Retina (tissue), 1 donor: ENCODE measurements around the gene RASSF1.
A peak's percentile ranks its signal among the peaks of the same experiment; 100 is the strongest.

Experiments
- DNase-seq: peaks from one replicate; pipeline ENCODE4 v3.0.0-alpha.2; 2016

Gene RASSF1

GRCh38 chr3:50365080-50365841 lies 24.6 kb upstream of the RASSF1 start:
- peak; percentile 81 for DNase-seq

- DNase-seq: peak; percentile 75
These were observed 24.0 kb upstream of the RASSF1 start for GRCh38 chr3:50364573-50365079.

- DNase-seq: no peak
These were observed 19.1 kb upstream of the RASSF1 start for GRCh38 chr3:50359760-50360110.

DNA sequence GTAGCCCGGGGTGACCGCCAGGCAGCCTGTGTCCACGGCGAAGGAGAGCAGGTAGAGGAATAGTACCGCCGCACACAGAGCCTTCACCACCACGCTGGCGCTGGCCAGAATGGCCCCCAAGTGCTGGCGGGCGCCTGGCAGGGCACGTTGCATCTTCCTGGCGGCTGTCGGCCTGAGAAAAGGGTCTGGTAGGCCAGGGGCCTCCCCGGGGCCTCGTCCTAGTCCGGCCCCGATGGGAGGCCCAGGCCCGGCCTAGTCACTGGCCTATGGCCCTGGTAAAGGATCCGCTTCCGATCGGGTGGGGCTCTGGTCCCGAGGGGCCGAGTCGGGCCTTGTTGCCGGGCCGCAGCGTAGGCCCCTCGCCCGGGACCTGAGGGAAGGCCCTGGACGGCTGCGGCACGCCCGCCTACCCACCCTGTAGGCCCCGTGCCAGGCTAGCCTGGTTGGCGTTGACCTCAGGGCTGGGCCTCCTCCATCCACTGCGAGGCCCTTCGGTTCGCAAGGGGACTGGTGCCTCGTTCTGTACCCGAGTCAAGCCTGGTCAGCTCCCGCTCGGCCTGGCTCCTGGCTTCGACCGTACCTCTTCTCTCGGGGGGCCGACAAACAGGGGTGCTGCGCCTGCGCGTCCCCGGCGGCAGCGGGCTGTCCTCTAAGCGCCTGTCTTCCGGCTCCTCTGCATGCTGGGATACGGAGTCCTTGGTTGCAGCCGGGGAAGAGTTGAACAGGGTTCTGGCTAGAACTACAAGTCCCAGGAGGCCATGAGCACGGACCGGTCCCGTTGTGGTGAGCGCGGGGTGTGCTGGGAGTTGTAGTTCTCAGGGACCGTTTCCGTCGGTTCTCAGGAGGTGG lies 18.5 kb upstream of the RASSF1 start, which contains the start of gene TMEM115:
TSS of gene TMEM115 (minus strand) at position 611 of the 849 bp plus-strand sequence. CDS start at position 153, 458 bp downstream.
- peak; percentile 95 for DNase-seq

DNA sequence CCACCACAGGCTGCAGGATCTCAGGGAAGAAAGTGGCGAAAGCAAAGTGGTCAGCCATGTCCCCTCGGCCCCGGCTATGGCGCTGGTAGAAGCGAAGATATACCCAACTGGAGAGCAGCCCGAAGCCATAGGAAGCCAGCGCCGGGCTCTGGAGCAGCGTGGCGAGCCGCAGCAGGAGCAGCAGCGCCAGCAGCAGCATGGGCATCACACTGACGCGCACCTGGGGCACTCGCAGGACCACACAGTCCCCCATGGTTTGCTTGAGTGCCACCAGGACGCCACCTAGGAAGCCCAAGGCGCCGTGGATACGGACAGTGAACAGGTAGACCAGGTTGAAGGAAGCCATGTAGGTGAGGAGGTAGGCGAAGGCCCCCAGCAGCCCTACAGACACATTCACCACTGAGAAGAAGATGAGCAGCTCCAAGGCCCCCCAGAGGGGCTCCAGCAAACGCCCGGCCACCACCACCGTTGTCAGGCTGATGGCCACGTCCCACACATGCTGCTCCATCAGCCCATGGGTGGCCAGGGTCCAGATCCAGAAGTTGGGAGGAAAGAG lies 17.8 kb upstream of the RASSF1 start:
- DNase-seq: no peak

DNA sequence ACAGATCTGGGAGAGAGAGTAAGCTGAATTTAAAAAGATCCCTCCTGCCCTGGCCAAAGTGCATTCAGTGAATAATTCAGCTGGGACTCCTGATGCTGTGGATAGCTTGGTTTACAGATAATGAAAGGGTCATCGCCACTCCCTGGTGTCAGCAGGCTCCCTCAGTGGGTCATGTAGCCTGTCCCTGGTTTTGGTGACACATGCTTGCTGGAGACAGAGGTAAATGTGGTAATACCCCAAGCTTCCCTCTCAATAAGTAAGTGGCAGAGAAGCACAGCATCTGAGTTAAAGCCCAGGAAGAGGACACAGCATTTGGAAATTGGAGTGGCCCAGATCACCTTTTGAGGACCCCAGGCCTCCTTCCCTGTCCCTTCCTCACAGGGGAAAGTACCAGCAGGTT lies 16.8 kb upstream of the RASSF1 start:
- no peak for DNase-seq

DNA sequence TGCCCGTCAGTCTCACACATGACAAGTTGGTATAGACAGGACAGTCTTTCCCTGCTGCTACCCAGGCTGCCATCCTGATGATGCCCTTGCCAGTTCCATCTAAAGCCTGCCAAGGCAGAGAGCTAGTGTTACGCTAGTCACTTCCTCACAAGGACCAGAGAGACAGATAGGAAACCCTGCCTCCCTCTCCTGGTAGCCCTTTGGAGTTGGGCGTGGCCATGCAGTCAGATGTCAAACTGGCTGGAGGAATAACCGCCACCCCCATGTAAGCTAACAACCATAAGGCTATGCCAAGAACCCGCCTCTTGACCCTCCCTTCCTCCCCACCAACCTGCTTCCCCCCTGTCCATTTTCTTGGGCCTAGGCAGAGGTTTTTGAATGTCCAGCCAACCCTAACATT lies 15.9 kb upstream of the RASSF1 start:
- DNase-seq: no peak

DNA sequence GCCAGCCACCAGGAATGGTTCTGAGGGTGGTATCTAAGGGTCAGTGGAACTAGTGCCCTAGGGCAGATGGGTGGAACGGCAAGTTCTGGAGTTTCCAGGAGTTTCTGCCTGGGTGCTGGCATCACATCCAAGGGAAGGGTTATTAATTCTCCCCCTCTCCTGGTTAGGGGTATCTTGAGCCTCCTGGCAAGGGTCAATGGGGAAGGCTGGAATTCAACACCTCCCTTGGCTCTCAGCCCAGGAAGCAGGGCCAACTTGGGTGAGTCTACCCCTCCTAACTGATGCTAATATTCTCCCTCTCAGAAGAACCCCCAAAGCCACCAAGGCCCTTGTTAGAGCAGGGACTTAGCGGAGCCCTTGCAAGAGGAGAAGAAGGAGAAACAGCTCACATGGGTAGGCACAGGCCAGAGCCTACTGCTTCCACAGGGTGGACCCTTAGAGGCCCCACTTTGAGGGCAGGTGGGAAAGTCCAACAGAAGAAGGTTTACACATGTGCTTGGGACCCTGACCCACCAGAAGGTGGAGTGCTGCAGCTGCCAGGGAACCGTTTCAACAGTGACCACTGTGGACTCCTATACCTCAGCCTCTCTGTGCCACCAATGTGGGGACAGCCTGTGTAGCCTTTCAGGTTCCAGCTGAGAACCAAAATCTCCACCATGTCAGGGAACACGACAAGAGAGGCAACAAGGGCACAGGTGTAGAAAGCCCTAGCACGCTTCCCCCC lies 15.4 kb upstream of the RASSF1 start:
- DNase-seq: no peak

- DNase-seq: no peak
These were observed 14.2 kb upstream of the RASSF1 start for GRCh38 chr3:50354850-50355249.

DNA sequence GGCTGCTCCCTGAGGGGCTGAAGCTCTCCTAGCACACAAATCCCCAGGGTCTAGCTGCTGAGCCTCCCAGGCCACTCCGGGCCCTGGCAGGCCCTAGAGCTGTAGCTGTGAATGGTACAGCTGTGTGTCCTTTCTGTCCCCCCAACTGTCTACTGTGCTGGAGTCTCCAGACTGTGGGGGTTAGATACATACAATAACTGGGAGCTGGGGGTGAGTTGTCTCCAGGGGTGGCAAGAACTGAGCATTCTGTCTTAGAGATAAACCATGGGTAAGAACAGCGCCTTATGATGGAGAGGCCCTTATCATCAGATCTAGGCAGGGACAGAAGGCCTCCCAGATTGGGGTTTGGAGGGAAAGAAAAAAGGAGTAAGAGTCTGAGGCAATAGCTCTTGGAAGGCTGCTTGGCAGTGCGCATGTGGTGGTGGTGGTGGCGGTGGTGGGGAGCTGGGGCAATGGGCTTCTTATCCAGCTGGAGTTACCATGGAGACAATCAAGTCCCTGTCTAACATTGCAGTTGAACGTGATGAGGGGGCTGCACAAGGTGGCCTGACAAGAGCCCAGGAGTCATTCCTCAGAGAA lies 13.6 kb upstream of the RASSF1 start:
- no peak for DNase-seq

GRCh38 chr3:50353245-50354004 lies 12.8 kb upstream of the RASSF1 start:
- DNase-seq: no peak

GRCh38 chr3:50352781-50353180 lies 12.1 kb upstream of the RASSF1 start:
- DNase-seq: no peak

GRCh38 chr3:50351323-50351697 lies 10.7 kb upstream of the RASSF1 start:
- DNase-seq: no peak

DNA sequence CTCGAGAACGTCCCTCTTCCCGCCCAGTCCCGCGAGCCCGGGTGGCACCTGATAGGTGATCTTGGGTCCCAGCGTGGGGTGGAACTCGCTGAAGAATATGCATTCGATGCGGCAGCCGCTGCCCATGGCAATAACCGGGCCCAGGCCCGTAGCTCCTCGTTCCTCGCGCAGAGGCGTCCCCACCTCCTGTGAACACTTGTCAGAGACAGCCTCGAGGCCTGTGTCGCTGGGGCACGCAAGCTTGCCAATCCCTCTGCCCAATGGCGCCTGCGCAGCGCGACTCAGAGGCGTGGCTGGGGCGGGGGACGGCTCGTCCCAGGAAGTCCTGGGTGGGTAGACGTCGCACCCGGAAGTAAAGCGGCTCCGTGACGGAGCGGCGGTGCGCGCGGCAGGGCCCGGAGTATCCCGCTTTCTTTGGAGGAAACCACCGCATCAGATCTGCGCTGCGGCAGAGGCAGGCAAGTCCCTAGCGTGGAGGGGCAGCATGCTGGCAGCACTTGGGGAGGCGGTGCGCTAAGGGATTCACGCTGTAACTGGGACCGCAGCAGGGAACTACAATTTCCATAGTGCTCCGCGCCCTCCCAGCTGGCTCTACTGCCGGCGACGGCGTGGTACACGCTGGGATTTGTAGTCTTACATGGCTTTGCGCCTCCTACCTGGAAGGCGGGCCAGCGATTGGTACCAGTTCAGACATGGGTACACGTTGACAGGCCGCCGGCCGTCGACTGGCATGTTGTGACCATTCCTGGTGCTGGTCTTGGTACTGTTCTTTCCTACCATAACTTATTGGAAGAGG lies 10.1 kb upstream of the RASSF1 start, which contains the start of the genes CYB561D2 and NPRL2:
TSS of gene CYB561D2 (plus strand) at position 336 of the 796 bp plus-strand sequence. CDS start 572 bp downstream, outside the sequence.
TSS of gene NPRL2 (minus strand) at position 249 of the 796 bp plus-strand sequence. CDS start at position 126, 123 bp downstream.
- DNase-seq: peak; percentile 99

DNA sequence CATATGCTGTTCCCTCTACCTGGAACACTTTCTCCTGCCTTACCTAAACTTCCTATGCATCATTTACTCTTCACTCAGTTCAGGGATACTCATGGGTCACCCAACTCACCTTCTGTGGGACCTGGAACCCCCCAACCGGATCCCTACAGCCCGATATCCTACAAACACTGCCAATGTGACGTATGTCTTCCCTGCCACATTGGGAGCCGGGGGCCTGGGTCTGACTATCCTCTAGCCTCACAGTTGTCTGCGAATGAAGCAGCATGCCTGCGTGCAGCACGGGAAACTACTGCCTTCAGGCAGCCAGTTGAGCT lies 9.5 kb upstream of the RASSF1 start:
- no peak for DNase-seq

DNA sequence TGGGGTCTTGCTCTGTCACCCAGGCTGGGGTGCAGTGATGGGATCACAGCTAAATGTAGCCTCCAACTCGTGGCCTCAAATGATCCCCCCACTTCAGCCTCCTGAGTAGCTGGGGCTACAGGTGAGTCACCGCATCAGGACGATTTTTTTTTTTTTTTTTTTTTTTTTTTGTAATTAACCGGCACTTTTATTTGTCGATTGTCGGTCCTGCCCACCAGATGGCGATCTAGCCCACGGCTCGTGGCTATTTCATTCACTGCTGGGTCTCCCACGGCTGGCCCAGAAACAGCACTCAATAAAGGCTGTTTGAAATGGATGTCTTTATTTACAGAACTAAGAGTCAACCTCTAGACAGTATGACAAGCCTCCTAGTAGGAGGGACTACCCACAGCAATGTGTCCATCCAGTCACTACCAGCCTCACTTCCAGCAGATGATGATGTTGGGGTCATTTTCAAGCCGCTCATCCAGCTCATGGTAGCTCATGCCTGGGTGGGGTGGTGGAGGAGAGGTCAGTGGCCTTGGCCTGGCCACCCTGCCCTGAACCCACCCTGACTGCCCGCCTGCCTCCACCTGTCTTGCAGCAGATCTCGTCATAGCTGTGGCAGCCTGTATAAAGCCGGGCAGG lies 6.7 kb upstream of the RASSF1 start:
- peak; percentile 77 for DNase-seq

- DNase-seq: peak; percentile 87
These were observed 5.1 kb upstream of the RASSF1 start, which contains the start of gene ZMYND10 for GRCh38 chr3:50345586-50346234. Gene ZMYND10, minus strand, starts transcription at chr3:50345732. Its CDS starts 153 bp downstream, at chr3:50345579.

DNA sequence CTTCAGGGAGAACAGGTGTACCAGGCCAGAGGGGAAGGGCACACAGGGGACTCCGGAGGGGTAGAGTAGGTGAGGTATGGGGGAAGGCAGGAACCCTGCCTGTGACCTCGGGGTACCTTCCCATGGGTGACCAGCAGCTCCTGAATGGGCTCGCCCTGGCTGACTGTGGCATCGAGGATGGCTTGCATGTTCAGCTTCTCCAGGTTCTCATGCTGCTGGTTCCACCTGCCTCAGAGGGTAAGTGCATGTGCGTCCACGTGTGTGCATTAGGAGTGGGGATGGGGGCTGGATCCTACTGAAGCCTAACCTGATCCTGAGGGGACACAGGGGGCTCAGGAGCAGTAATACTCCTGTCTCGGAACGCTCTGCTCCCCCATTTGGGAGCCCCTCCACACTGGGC lies 4.4 kb upstream of the RASSF1 start:
- DNase-seq: no peak

DNA sequence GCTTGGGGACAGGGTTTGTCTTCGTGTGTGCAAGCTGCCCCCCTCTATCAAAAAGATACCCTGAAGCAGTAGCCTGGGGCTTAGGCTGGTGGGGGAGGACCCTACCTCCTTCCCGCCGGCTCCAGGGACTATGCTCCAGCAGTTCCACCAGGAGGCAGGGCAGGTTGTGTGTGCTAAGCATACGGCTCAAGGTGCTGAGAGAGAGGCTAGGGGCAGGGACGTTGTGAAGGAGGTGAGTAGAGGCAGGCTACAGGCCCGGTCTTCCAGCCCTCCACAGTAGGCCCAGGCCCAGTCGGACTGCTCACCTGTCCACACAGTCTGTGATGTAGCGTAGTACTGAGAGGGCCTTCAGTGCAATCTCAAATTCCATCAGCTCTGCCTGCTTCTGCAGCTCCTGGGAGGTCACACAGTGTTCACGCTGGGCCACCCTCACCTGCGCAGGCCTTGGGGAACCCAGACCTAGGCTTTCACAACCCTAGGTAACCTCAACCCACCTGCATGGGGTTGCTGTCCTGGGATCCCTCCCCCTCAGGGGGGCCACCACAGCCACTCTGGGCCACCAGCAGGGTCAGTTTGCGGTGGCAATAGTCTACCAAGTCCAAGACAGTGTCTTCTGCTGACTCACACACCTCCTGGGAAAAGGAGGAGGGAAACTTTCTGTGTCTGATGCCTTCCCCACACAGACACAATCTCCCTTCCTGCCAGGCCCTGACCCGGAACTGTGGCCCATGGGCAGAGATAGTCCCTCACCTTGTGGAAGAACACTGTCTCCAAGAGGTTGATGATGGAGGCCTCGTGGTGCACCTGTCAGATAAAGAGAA lies 2.4 kb upstream of the RASSF1 start:
- DNase-seq: no peak
